ENCODE measurements around the gene RBBP4.
A peak's percentile ranks its signal among the peaks of the same experiment; 100 is the strongest.
"Not testable (repeated sequence)": the region's sequence is repeated elsewhere in the genome, so short reads cannot be mapped to it uniquely, and the experiment has no call there.

Gene RBBP4

DNA sequence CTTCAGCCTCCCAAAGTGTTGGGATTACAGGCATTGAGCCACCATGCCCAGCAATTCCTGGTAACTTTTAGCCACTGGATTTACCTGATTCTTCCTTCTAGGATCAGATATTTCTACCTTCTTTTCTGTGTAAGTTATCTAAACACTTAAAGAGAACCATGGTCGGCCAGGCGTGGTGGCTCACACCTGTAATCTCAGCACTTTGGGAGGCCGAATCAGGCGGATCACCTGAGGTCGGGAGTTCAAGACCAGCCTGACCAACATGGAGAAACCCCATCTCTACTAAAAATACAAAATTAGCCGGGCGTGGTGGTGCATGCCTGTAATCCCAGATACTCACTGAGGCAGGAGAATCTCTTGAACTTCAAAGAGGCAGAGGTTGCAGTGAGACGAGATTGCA lies 46.0 kb downstream of the RBBP4 start:
- H3K4me1 Mint-ChIP-seq (ENCODE audit: low read depth); H3K27ac Mint-ChIP-seq; H3K4me3 Mint-ChIP-seq; H3K36me3 Mint-ChIP-seq (ENCODE audit: low read depth); H3K9me3 Mint-ChIP-seq: not testable (repeated sequence)
- H3K27me3 Mint-ChIP-seq, result peaks cover 14% of the 10 kb centered on the region

DNA sequence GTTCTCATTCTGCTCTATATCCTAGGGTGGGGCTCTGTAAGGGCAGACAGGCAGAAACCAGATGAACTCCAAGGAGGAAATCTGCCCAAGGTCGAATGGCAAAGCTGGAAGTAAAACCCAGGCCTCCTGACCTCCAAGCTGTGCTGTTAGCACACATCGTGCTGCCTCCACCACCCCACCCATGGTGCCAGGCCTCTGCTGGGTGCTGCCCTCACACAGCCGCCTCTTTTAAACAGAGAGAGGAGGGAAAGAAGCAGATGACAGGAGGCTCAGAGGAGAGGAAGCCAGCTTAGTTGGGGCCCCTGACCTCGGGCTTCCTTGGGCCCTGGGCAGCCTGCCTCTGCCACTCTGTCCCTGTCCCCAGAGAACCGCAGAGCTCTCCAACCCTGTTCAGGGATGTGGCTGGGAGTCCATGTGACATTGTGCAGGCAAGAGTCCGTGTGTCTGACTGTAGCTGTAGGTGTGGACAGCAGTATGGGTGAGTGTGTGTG lies 50.5 kb downstream of the RBBP4 start:
- H3K4me3 Mint-ChIP-seq, result no peak overlapping the region
- no peak overlapping the region for H3K27ac Mint-ChIP-seq
- H3K4me1 Mint-ChIP-seq (ENCODE audit: low read depth), result peaks cover 11% of the 10 kb centered on the region
- H3K9me3 Mint-ChIP-seq, result no peaks in the 10 kb centered on the region
- H3K27me3 Mint-ChIP-seq, result peaks cover 40% of the 10 kb centered on the region
- no peaks in the 10 kb centered on the region for H3K36me3 Mint-ChIP-seq (ENCODE audit: low read depth)

DNA sequence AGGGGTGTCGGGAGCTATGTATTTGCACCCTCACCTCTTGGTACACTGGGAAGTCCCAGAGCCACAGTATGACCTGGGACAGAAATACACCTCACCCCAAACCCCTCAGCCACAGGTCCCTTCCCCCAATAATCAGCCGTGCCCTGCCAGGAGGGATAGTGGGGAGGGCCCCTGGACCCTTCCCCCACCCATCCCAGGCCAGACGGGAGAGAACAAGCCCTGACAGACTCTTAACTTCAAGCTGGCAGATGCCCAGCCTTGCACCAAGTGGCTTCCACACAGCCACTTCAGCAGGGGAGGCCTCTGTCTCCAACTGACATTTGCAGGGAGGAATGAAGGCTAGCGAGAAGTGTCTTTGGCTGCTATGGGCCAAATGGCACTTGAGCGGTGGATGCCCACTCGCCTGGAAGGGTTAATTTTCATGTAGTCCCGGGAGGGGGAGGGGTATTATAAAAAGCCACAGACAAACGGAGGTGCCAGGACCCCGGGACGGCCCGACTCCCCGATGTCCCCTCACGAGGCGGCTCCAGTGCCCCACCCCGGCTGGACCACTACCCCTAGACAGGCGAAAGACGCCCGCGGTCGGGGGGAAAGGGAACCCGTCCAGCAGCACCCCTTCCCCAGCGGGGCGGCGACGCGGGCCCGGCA lies 51.1 kb downstream of the RBBP4 start:
- peaks cover 11% of the 10 kb centered on the region for H3K4me1 Mint-ChIP-seq (ENCODE audit: low read depth)
- peaks cover 40% of the 10 kb centered on the region for H3K27me3 Mint-ChIP-seq
- no peak overlapping the region for H3K27ac Mint-ChIP-seq
- H3K4me3 Mint-ChIP-seq, result peak overlapping the region; percentile 60
- H3K36me3 Mint-ChIP-seq (ENCODE audit: low read depth), result no peaks in the 10 kb centered on the region
- H3K9me3 Mint-ChIP-seq, result no peaks in the 10 kb centered on the region

DNA sequence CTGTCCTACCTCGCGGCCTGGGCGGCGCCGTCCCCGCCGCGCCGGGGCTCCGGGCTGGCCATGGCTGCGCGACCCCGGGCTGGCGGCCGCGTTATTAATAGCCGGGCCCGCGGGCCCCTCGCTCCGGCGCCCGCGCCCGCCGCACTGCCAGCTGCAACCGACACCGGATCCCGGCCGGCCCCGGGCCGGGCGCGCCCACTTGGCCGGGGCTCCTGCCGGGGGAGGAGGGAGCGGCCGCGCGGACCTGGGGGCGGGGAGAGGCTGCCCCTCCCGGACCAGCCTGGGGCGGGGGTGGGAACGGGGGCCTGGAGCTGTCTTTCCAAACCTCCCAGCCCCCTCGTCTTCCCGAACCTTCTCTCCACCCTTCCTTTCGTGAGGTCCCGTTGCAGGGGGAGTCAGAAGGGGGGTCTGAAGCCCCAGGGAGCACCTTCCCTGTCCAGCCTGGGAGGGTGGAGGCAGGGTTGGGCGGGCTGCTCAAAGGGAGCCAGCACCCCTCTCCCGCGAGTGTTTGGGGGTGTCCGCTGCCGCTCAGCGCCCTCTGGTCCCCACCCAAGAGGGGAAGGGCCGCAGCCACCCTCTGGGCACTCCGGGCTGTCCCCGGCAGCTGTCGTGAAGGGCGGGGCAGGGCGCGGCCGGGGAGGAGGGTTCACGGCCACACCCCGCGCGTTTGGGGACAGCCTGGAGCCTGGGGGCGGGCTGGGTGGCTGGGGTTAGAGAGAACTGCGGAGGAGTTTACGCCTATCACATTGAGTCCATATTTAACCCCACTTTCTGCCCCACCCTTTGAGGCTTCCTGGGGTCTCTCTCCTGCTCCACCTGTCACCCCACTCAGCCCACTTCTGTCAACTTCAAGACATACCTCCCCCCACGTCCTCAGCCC lies 51.8 kb downstream of the RBBP4 start, which contains the start of gene SYNC:
Gene SYNC, minus strand, starts transcription at position 172 of the 880 bp plus-strand sequence. Its CDS starts 110 bp downstream, at position 62.
- H3K27ac Mint-ChIP-seq, result no peak within 1 kb of the TSS

DNA sequence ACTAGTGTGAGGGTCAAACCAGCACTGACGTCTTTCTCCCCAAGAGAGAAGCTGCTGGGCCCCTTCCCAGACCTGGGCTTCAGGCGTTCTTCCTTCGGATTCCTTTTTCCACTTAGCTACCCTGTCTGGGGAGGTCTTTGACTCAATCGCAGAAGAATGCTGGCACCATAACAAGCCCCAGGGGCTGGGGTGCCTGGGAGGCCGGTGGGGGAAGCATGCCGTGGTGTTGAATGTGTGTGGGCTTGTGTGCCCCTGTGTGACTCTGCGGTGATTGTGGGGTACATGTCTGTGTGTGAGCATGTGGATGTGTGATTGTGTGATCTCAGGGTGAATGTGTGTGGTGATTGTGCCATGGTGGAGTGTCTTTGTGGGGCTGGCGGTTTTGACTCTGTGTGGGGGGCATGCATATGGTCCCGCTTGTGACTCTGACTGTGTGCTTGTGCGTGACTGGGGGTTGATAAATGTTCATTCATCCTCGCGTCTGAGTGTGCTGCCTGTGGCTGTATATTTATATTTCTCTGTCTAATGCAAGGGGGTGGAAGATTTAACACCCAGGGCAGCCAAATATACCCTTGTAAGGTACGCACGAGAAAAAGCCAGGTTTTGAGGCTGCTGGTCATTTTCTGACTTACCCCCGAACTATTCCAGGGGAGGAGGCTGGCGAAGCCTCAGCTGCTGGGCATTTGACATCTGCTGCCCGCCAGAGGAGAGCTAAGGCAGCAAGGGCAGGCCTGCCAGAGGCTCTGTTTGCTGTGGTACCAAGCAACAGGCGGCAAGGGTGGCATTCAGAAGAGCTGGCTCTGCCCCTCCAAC lies 52.7 kb downstream of the RBBP4 start:
- H3K4me3 Mint-ChIP-seq, result peak overlapping the region; percentile 1
- H3K9me3 Mint-ChIP-seq, result no peaks in the 10 kb centered on the region
- no peaks in the 10 kb centered on the region for H3K36me3 Mint-ChIP-seq (ENCODE audit: low read depth)
- H3K27ac Mint-ChIP-seq, result no peak overlapping the region
- H3K4me1 Mint-ChIP-seq (ENCODE audit: low read depth), result peaks cover 11% of the 10 kb centered on the region
- H3K27me3 Mint-ChIP-seq, result peaks cover 40% of the 10 kb centered on the region

More for the DNA sequence above, 51.8 kb downstream of the RBBP4 start, which contains the start of gene SYNC:
- no peaks in the 10 kb centered on the region for H3K9me3 Mint-ChIP-seq
- H3K36me3 Mint-ChIP-seq (ENCODE audit: low read depth), result no peaks in the 10 kb centered on the region
- H3K4me1 Mint-ChIP-seq (ENCODE audit: low read depth), result peaks cover 11% of the 10 kb centered on the region
- peak within 1 kb of the TSS; percentile 60 for H3K4me3 Mint-ChIP-seq
- peaks cover 40% of the 10 kb centered on the region for H3K27me3 Mint-ChIP-seq

DNA sequence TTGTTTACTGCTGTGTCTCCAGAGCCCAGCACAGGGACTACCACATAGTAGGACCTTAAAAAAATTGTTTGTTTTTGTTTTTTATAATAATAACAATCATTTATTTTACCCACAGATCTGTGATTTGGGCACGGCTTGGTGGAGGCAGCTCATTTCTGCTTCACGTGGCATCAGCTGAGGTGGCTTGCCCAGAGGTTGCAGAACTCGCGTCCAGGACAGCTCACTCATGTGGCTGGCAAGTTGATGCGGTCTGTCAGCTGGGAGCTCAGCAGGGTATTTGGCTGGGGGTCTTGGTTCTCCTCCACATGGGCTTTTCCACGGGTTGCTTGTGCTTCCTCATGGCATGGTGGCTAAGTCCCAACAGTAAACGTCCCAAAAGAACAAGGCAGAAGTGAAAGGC lies 54.5 kb downstream of the RBBP4 start:
- H3K4me3 Mint-ChIP-seq, result no peak overlapping the region

DNA sequence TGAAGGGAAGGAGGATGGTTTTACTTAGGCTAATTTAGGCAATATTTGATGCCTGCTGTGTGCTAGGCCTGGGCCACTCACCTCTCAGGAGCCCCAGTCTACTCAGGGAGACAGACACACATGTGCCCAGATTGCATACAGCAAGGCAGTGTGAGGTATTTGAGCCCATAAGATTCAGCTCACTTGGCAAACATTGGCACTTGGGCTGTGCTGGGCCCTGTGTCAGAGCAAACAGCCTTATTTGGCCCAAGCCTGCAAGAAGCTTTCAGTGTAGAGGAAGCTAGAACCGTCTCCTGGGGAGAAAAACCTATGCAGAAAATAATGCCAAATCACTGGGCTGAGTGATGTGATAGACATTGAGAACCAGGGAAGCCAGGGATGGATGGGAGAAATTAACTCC lies 55.5 kb downstream of the RBBP4 start:
- peaks cover 30% of the 10 kb centered on the region for H3K27me3 Mint-ChIP-seq
- no peaks in the 10 kb centered on the region for H3K36me3 Mint-ChIP-seq (ENCODE audit: low read depth)
- no peak overlapping the region for H3K27ac Mint-ChIP-seq
- H3K9me3 Mint-ChIP-seq, result no peaks in the 10 kb centered on the region
- H3K4me1 Mint-ChIP-seq (ENCODE audit: low read depth), result peaks cover 11% of the 10 kb centered on the region
- H3K4me3 Mint-ChIP-seq, result no peak overlapping the region

More for the DNA sequence above, 54.5 kb downstream of the RBBP4 start:
- peaks cover 11% of the 10 kb centered on the region for H3K4me1 Mint-ChIP-seq (ENCODE audit: low read depth)
- no peaks in the 10 kb centered on the region for H3K9me3 Mint-ChIP-seq
- H3K27me3 Mint-ChIP-seq, result peaks cover 36% of the 10 kb centered on the region
- no peak overlapping the region for H3K27ac Mint-ChIP-seq
- no peaks in the 10 kb centered on the region for H3K36me3 Mint-ChIP-seq (ENCODE audit: low read depth)

DNA sequence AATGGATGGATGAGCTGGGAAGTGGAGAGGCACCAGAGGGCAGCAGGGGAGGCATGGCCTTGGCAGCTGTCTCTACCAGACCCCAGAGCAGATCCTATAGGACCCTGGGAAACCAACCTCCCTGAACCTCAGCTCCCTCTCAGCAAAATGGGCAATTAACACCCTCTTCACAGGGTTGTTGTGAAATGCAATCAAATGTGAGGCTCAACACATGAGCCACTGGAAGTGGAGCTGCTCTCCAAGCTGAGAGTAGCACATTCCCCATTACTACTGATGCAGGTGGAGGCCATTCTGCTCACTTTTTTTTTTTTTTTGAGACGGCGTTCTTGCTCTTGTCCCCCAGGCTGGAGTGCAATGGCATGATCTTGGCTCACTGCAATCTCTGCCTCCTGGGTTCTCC lies 58.1 kb downstream of the RBBP4 start:
- Mint-ChIP-seq H3K4me1 (ENCODE audit: low read depth) (peaks cover 5% of the 10 kb centered on the region), H3K27ac (no peak overlapping the region), H3K4me3 (no peak overlapping the region), H3K9me3 (no peaks in the 10 kb centered on the region), H3K36me3 (ENCODE audit: low read depth) (no peaks in the 10 kb centered on the region), H3K27me3 (peaks cover 15% of the 10 kb centered on the region)

DNA sequence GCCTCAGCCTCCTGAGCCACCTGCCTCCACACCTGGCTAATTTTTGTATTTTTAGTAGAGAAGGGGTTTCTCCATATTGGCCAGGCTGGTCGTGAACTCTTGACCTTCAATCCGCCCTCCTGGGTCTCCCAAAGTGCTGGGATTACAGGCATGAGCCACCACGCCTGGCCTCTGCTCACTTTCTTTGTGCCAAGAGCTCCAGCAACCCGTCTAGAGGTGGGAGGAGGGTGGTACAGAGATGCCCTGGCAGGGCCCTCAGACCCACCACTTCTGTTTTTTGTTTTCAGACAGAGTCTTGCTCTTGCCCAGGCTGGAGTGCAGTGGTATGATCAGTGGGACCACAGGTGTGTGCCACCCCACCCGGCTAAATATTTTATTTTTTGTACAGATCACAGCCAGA lies 58.5 kb downstream of the RBBP4 start:
- Mint-ChIP-seq H3K4me3 (no peak overlapping the region), H3K27ac (no peak overlapping the region), H3K4me1 (ENCODE audit: low read depth) (peaks cover 5% of the 10 kb centered on the region), H3K36me3 (ENCODE audit: low read depth) (no peaks in the 10 kb centered on the region), H3K27me3 (peaks cover 12% of the 10 kb centered on the region), H3K9me3 (no peaks in the 10 kb centered on the region)

DNA sequence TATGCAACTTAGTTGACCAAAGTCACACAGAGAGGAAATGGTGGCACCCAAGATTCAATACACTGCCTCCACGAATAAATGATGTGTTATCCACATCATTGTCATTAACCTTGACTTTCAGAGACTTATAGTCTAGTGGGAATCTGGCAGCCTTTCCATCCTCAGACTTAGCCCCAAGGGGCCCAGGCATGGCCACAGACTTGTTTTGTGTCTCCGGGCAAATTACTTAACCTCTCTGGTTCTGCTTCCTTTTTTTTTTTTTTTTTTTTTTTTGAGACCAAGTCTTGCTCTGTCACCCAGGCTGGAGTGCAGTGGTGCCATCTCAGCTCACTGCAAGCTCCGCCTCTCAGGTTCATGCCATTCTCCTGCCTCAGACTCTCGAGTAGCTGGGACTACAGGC lies 60.2 kb downstream of the RBBP4 start:
- not testable (repeated sequence) for H3K4me1 Mint-ChIP-seq (ENCODE audit: low read depth)

DNA sequence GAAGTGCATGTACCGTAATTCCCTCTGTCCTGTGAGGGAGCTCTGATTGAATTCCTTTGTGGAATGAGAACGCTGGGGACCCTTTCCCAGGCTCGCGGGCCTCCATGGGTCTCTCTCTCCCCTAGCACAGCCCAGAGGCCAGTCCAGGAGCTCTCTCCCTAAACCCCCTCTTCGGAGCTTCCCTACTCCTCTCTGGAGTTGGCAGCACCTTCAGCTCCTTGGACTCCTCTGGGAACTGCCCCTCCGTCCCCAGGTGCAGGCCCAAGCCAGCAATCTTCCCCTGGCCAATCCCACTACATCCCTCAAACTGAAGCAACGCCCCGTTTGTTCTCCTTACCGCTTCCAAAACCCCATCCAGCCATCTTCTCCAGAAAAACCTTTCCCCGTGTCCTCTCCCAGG lies 62.1 kb downstream of the RBBP4 start:
- no peaks in the 10 kb centered on the region for H3K36me3 Mint-ChIP-seq (ENCODE audit: low read depth)
- H3K9me3 Mint-ChIP-seq, result no peaks in the 10 kb centered on the region
- H3K27ac Mint-ChIP-seq, result no peak overlapping the region
- no peak overlapping the region for H3K4me3 Mint-ChIP-seq
- no peaks in the 10 kb centered on the region for H3K27me3 Mint-ChIP-seq
- peaks cover 5% of the 10 kb centered on the region for H3K4me1 Mint-ChIP-seq (ENCODE audit: low read depth)

More for the DNA sequence above, 60.2 kb downstream of the RBBP4 start:
- H3K27me3 Mint-ChIP-seq; H3K27ac Mint-ChIP-seq; H3K4me3 Mint-ChIP-seq; H3K36me3 Mint-ChIP-seq (ENCODE audit: low read depth); H3K9me3 Mint-ChIP-seq: not testable (repeated sequence)

DNA sequence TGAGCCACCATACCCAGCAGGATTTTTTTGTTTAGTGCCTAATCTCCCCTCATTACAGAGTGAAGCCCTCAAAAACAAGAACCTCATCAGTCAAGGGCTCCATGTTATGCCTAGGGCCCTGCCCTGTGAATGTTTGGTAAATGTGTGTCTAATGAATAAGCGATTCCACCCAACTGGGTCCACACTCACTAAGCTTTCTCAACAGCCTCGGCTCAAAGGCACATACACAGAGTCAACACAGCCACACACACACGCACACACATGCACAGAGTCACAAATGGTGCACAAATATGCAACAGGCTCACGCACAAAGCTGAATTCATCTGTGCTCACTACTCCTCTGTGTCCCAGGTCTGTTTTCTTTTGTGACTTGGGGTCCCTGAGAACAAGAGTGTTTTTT lies 63.3 kb downstream of the RBBP4 start:
- H3K4me1 Mint-ChIP-seq (ENCODE audit: low read depth), result peaks cover 5% of the 10 kb centered on the region
- H3K27me3 Mint-ChIP-seq, result no peaks in the 10 kb centered on the region
- no peak overlapping the region for H3K27ac Mint-ChIP-seq
- H3K4me3 Mint-ChIP-seq, result no peak overlapping the region
- no peaks in the 10 kb centered on the region for H3K9me3 Mint-ChIP-seq
- no peaks in the 10 kb centered on the region for H3K36me3 Mint-ChIP-seq (ENCODE audit: low read depth)

DNA sequence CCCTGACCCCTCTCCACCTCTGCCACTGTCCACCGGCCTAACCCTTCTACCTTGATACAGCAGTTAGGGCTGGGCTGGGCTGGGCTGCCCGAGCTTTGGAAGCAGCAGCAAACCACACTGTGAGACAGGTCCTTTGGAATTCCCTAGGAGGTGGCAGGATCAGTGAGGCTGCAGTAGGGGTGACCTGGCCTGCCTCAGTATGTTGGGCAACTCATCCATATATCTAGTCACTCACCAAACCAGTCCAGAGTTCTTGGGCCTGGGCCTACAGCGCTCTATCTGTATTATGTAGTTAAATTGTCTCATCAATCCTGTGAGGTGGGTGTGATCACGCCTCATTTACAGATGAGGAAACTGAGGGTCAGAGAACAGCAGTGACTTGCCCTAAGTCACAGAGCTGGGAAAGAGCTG lies 64.9 kb downstream of the RBBP4 start:
- Mint-ChIP-seq H3K4me3 (no peak overlapping the region), H3K27ac (no peak overlapping the region), H3K9me3 (no peaks in the 10 kb centered on the region), H3K27me3 (no peaks in the 10 kb centered on the region), H3K36me3 (ENCODE audit: low read depth) (no peaks in the 10 kb centered on the region), H3K4me1 (ENCODE audit: low read depth) (peaks cover 5% of the 10 kb centered on the region)

DNA sequence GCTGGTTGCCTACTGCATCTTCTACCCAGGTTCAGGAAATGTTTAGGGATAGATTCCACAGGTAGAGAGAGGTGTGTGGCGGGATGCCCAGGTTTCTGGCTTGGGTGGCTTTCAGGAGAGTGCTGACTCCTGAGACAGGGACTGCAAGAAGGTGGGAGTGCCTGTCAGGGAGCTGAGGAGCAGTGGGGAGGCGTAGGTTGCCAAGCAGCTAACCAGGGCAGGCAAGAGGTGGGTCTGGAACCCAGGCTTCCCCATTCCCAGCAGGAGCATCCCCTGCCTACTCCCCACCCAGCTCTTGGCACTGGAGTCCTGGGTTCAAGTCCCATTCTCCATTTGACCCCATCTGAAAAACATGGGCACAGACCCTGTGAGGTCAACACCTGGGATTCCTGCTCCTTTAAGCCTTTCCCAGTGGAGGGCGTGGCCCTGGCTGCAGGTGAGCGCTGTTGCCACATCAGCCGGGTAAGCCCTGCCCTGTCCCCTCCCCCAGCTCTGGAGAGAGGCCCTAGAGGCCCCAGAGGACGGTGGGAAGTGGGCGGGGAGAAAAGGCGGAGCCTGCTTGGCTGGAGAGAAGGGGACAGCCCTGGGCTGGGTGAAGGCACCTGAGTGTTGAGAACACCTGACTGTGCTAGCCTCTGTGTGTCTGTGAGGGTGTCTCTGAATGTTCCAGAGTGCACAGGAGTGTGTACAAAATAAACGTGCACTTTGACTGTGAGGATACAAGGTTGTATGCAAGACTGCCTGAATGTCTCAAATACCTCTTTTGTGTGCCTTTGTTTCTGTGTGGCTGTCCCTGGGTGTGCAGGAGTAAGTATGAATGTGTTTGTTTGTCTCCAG lies 65.5 kb downstream of the RBBP4 start:
- no peaks in the 10 kb centered on the region for H3K27me3 Mint-ChIP-seq
- peaks cover 5% of the 10 kb centered on the region for H3K4me1 Mint-ChIP-seq (ENCODE audit: low read depth)
- no peak overlapping the region for H3K27ac Mint-ChIP-seq
- no peaks in the 10 kb centered on the region for H3K9me3 Mint-ChIP-seq
- no peaks in the 10 kb centered on the region for H3K36me3 Mint-ChIP-seq (ENCODE audit: low read depth)
- no peak overlapping the region for H3K4me3 Mint-ChIP-seq
